ENCODE data around the gene MYCBPAP.

Gene MYCBPAP

GRCh38 chr17:50495918-50496317 lies 12.3 kb upstream of the MYCBPAP start:
- Histone ChIP-seq H3K9ac (ENCODE audit: low read depth, low read length) (no peak overlapping the region), H3K36me3 (ENCODE audit: control insufficient read depth, insufficient read depth, low read length) (no peaks in the 10 kb centered on the region), H3K4me3 (ENCODE audit: low read depth, low read length) (no peak overlapping the region), H3K27me3 (ENCODE audit: control insufficient read depth, insufficient read depth, low read length) (no peaks in the 10 kb centered on the region), H3K9me3 (ENCODE audit: control insufficient read depth, insufficient read depth, low read length) (no peaks in the 10 kb centered on the region), H3K4me1 (ENCODE audit: control insufficient read depth, insufficient read depth, low read length) (no peaks in the 10 kb centered on the region)

GRCh38 chr17:50498021-50498874 lies 10.0 kb upstream of the MYCBPAP start:
- Histone ChIP-seq H3K4me3 (ENCODE audit: low read depth, low read length) (no peak overlapping the region), H3K36me3 (ENCODE audit: control insufficient read depth, insufficient read depth, low read length) (no peaks in the 10 kb centered on the region), H3K4me1 (ENCODE audit: control insufficient read depth, insufficient read depth, low read length) (no peaks in the 10 kb centered on the region), H3K27me3 (ENCODE audit: control insufficient read depth, insufficient read depth, low read length) (no peaks in the 10 kb centered on the region), H3K9ac (ENCODE audit: low read depth, low read length) (no peak overlapping the region), H3K9me3 (ENCODE audit: control insufficient read depth, insufficient read depth, low read length) (no peaks in the 10 kb centered on the region)

DNA sequence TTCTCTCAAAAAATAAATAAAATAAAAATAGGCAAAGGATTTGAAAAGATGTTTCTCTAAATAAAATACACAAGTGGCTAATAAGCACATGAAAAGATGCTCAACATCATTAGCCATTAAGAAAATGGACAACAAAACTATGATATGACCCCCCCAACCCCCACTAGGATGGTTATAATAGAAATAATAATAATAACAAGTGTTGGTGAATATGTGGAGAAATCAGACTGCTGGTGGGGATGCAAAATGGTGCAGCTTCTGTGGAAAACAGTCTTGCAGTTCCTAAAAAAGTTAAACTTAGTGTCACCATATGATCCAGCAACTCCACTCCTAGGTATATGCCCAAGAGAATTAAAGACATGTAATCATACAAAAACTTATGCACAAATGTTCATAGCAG lies 9.0 kb upstream of the MYCBPAP start:
- Histone ChIP-seq H3K27me3 (ENCODE audit: control insufficient read depth, insufficient read depth, low read length) (no peaks in the 10 kb centered on the region), H3K4me1 (ENCODE audit: control insufficient read depth, insufficient read depth, low read length) (peaks cover 4% of the 10 kb centered on the region), H3K36me3 (ENCODE audit: control insufficient read depth, insufficient read depth, low read length) (no peaks in the 10 kb centered on the region), H3K9ac (ENCODE audit: low read depth, low read length) (no peak overlapping the region), H3K4me3 (ENCODE audit: low read depth, low read length) (no peak overlapping the region), H3K9me3 (ENCODE audit: control insufficient read depth, insufficient read depth, low read length) (no peaks in the 10 kb centered on the region)

- Histone ChIP-seq H3K9ac (ENCODE audit: low read depth, low read length) (no peak overlapping the region), H3K27me3 (ENCODE audit: control insufficient read depth, insufficient read depth, low read length) (no peaks in the 10 kb centered on the region), H3K4me1 (ENCODE audit: control insufficient read depth, insufficient read depth, low read length) (peaks cover 4% of the 10 kb centered on the region), H3K9me3 (ENCODE audit: control insufficient read depth, insufficient read depth, low read length) (no peaks in the 10 kb centered on the region), H3K4me3 (ENCODE audit: low read depth, low read length) (no peak overlapping the region), H3K36me3 (ENCODE audit: control insufficient read depth, insufficient read depth, low read length) (no peaks in the 10 kb centered on the region)
Measured at GRCh38 chr17:50499721-50500120, 8.5 kb upstream of the MYCBPAP start.

DNA sequence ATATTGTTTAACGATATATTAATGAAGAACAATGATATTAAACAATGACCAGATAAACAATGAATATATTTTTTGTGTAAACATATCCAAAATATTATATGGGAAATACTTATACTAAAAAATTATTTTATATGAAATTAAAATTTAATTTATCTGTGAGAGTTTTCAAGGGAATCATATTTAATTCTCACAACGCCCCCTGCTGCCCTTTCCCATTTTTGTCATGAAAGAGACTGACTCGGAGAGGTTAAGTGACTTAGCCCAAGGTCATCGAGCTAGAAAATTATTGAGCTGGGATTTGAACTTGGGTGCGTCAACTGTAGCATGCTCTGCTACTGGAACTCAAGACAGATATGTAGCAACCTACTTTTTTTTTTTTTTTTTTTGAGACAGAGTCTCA lies 7.2 kb upstream of the MYCBPAP start:
- Histone ChIP-seq H3K9ac (ENCODE audit: low read depth, low read length) (no peak overlapping the region), H3K4me3 (ENCODE audit: low read depth, low read length) (no peak overlapping the region)

GRCh38 chr17:50502301-50502990 lies 5.8 kb upstream of the MYCBPAP start:
- Histone ChIP-seq H3K9me3 (ENCODE audit: control insufficient read depth, insufficient read depth, low read length) (no peaks in the 10 kb centered on the region), H3K4me1 (ENCODE audit: control insufficient read depth, insufficient read depth, low read length) (peaks cover 4% of the 10 kb centered on the region), H3K9ac (ENCODE audit: low read depth, low read length) (no peak overlapping the region), H3K36me3 (ENCODE audit: control insufficient read depth, insufficient read depth, low read length) (no peaks in the 10 kb centered on the region), H3K27me3 (ENCODE audit: control insufficient read depth, insufficient read depth, low read length) (no peaks in the 10 kb centered on the region), H3K4me3 (ENCODE audit: low read depth, low read length) (no peak overlapping the region)

More for the DNA sequence above, 7.2 kb upstream of the MYCBPAP start:
- Histone ChIP-seq H3K9me3 (ENCODE audit: control insufficient read depth, insufficient read depth, low read length) (no peaks in the 10 kb centered on the region), H3K27me3 (ENCODE audit: control insufficient read depth, insufficient read depth, low read length) (no peaks in the 10 kb centered on the region), H3K4me1 (ENCODE audit: control insufficient read depth, insufficient read depth, low read length) (peaks cover 4% of the 10 kb centered on the region), H3K36me3 (ENCODE audit: control insufficient read depth, insufficient read depth, low read length) (no peaks in the 10 kb centered on the region)

- H3K9ac ChIP-seq (ENCODE audit: low read depth, low read length): no peak overlapping the region
- H3K27me3 ChIP-seq (ENCODE audit: control insufficient read depth, insufficient read depth, low read length): no peaks in the 10 kb centered on the region
- H3K36me3 ChIP-seq (ENCODE audit: control insufficient read depth, insufficient read depth, low read length): no peaks in the 10 kb centered on the region
- no peaks in the 10 kb centered on the region for H3K9me3 ChIP-seq (ENCODE audit: control insufficient read depth, insufficient read depth, low read length)
- H3K4me3 ChIP-seq (ENCODE audit: low read depth, low read length): no peak overlapping the region
- peaks cover 4% of the 10 kb centered on the region for H3K4me1 ChIP-seq (ENCODE audit: control insufficient read depth, insufficient read depth, low read length)
Measured at GRCh38 chr17:50505591-50506130, 2.6 kb upstream of the MYCBPAP start.

DNA sequence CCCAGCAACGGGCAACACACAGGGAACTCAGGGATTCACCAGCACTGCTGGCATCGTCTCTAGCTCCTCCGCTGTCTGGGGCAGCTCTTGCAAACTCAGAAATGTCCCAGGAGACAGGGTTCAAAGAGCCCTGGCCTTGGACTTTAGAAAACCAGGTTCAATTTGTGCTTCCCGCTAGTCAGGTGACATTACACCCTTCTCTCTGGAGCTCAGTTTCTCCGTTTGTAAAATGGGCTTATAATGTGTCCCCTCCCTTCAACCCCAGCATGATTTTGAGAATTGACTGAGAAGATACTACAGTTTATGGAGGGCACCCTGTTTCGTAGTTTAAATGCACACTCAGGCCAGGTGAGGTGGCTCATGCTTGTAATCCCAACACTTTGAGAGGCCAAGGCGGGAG lies 1.9 kb upstream of the MYCBPAP start:
- Histone ChIP-seq H3K36me3 (ENCODE audit: control insufficient read depth, insufficient read depth, low read length) (no peaks in the 10 kb centered on the region), H3K9me3 (ENCODE audit: control insufficient read depth, insufficient read depth, low read length) (no peaks in the 10 kb centered on the region), H3K27me3 (ENCODE audit: control insufficient read depth, insufficient read depth, low read length) (no peaks in the 10 kb centered on the region), H3K4me3 (ENCODE audit: low read depth, low read length) (no peak overlapping the region), H3K9ac (ENCODE audit: low read depth, low read length) (no peak overlapping the region), H3K4me1 (ENCODE audit: control insufficient read depth, insufficient read depth, low read length) (peaks cover 4% of the 10 kb centered on the region)

DNA sequence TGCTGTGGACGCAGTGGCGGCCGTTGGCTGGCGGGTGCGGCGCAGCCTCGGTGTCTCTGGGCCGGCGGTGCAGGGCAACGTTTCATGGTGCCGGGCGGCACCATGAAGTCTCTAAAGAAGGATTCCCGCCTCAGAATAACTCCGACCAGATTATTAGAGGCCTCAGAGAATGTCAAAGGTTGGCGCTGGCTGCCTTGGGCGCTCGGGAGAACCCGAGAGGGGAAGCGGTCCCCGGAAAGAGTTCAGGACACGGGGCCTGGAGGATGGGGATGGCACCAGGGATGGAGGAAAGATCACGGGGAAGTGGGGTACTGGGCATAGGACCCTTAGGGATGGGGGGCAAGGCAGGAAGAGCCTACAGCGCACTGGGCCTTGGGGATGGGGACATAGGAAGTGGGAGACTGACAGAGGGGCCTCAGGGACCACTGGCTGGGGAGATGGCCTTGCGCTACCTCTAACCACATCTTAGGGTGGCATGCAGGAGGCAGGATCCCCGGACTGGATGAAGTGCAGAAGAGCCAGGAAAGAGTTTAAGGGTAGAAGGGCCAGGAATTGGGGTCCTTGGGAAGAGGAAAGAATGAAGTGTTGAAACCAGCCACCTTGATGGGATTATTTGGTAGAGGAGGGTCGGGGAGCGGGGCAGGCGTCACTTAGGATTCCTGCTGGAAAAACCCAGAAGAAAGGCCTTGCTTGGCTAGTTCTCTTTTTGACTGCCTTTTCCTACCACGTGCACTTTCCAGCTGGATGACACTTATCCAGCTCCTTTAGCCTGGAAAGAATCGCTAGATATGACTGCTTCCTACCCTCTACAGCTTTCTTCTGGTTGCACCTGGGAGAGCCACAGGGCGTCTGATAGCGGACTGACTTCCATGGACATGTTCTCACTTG lies 578 bp downstream of the MYCBPAP start:
- Histone ChIP-seq H3K27me3 (ENCODE audit: control insufficient read depth, insufficient read depth, low read length) (no peaks in the 10 kb centered on the region), H3K9ac (ENCODE audit: low read depth, low read length) (peak overlapping the region; percentile 28), H3K9me3 (ENCODE audit: control insufficient read depth, insufficient read depth, low read length) (no peaks in the 10 kb centered on the region), H3K4me1 (ENCODE audit: control insufficient read depth, insufficient read depth, low read length) (peaks cover 2% of the 10 kb centered on the region), H3K4me3 (ENCODE audit: low read depth, low read length) (peak overlapping the region; percentile 73), H3K36me3 (ENCODE audit: control insufficient read depth, insufficient read depth, low read length) (no peaks in the 10 kb centered on the region)

DNA sequence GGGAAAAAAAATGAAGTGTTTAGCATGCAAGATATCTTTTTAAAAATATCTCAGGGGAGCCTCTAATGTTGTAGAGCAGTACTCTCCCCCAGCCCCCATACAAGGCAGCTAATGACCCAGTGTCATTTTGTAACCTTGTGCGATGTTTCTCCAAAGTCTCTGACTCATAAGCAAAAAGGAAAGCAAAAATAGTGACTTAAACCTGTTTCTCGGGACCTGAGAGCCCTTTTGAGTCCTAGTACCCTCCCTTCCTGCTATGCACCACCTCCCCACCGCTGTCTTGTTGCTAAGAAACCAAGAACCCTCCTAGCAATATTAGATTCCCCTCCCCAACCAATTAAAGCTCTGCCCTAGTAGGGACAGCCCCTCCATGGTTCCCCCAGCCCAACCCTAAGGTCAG lies 2.8 kb downstream of the MYCBPAP start:
- H3K4me3 ChIP-seq (ENCODE audit: low read depth, low read length): no peak overlapping the region
- no peaks in the 10 kb centered on the region for H3K4me1 ChIP-seq (ENCODE audit: control insufficient read depth, insufficient read depth, low read length)
- H3K27me3 ChIP-seq (ENCODE audit: control insufficient read depth, insufficient read depth, low read length): no peaks in the 10 kb centered on the region
- H3K9ac ChIP-seq (ENCODE audit: low read depth, low read length): no peak overlapping the region
- H3K9me3 ChIP-seq (ENCODE audit: control insufficient read depth, insufficient read depth, low read length): no peaks in the 10 kb centered on the region
- H3K36me3 ChIP-seq (ENCODE audit: control insufficient read depth, insufficient read depth, low read length): no peaks in the 10 kb centered on the region

- H3K9ac ChIP-seq (ENCODE audit: low read depth, low read length): no peak overlapping the region
- no peaks in the 10 kb centered on the region for H3K27me3 ChIP-seq (ENCODE audit: control insufficient read depth, insufficient read depth, low read length)
- no peaks in the 10 kb centered on the region for H3K9me3 ChIP-seq (ENCODE audit: control insufficient read depth, insufficient read depth, low read length)
Measured at GRCh38 chr17:50513495-50513894, 5.3 kb downstream of the MYCBPAP start.

More at GRCh38 chr17:50513495-50513894, 5.3 kb downstream of the MYCBPAP start:
- Histone ChIP-seq H3K4me3 (ENCODE audit: low read depth, low read length) (no peak overlapping the region), H3K36me3 (ENCODE audit: control insufficient read depth, insufficient read depth, low read length) (no peaks in the 10 kb centered on the region), H3K4me1 (ENCODE audit: control insufficient read depth, insufficient read depth, low read length) (no peaks in the 10 kb centered on the region)
